BE2C (cell line): Measurements from ENCODE around the gene KAZN.

Experiments used
- DNase-seq: peaks from one replicate; pipeline ENCODE4 v3.0.0-alpha.2; 2020
- H3K27me3 ChIP-seq: fragments of 250-450 bp; sonication (Bioruptor Pico); 2 replicates; pipeline ENCODE4 v1.5.1; 2020; ENCODE audit warnings: mild to moderate bottlenecking
- H3K36me3 ChIP-seq: fragments of 250-450 bp; sonication (Bioruptor Pico); 2 replicates; pipeline ENCODE4 v1.5.1; 2020; ENCODE audit warnings: mild to moderate bottlenecking
- H3K4me1 ChIP-seq: fragments of 250-450 bp; sonication (Bioruptor Pico); 2 replicates; pipeline ENCODE4 v1.5.1; 2020
- H3K4me3 ChIP-seq: 2 replicates; pipeline ENCODE4 v1.5.1; 2011; ENCODE audit warnings: low read depth, low read length
- H3K9me3 ChIP-seq: fragments of 250-450 bp; sonication (Bioruptor Pico); 2 replicates; pipeline ENCODE4 v1.5.1; 2020
- CTCF ChIP-seq: IDR thresholded peaks from 2 replicates; pipeline ENCODE4 v1.5.1; 2012; ENCODE audit warnings: mild to moderate bottlenecking, low read depth, low read length

KAZN gene

GRCh38 chr1:14639291-14640050 lies 41.0 kb downstream of the KAZN start:
- TF ChIP-seq CTCF = no peak

GRCh38 chr1:14642712-14643111 lies 44.2 kb downstream of the KAZN start:
- Histone ChIP-seq H3K4me1 (no peaks in the 10 kb centered on the region), H3K36me3 (no peaks in the 10 kb centered on the region), H3K4me3 (no peak overlapping the region), H3K9me3 (no peaks in the 10 kb centered on the region), H3K27me3 (no peaks in the 10 kb centered on the region)
- no peak for TF ChIP-seq CTCF
- no peak for DNase-seq

More at GRCh38 chr1:14639291-14640050, 41.0 kb downstream of the KAZN start:
- Histone ChIP-seq H3K9me3 (no peaks in the 10 kb centered on the region), H3K4me1 (no peaks in the 10 kb centered on the region), H3K36me3 (no peaks in the 10 kb centered on the region), H3K27me3 (no peaks in the 10 kb centered on the region), H3K4me3 (no peak overlapping the region)
- no peak for DNase-seq

- Histone ChIP-seq H3K4me3 (no peak overlapping the region), H3K4me1 (no peaks in the 10 kb centered on the region), H3K9me3 (no peaks in the 10 kb centered on the region), H3K36me3 (no peaks in the 10 kb centered on the region), H3K27me3 (no peaks in the 10 kb centered on the region)
- TF ChIP-seq CTCF = no peak
- no peak for DNase-seq
Observed at GRCh38 chr1:14646973-14647372, 48.5 kb downstream of the KAZN start.

GRCh38 chr1:14647777-14648176 lies 49.3 kb downstream of the KAZN start:
- H3K4me1 ChIP-seq = no peaks in the 10 kb centered on the region
- H3K4me3 ChIP-seq = no peak overlapping the region
- TF ChIP-seq CTCF = no peak
- no peaks in the 10 kb centered on the region for H3K9me3 ChIP-seq
- no peak for DNase-seq
- H3K36me3 ChIP-seq = no peaks in the 10 kb centered on the region
- H3K27me3 ChIP-seq = no peaks in the 10 kb centered on the region

- H3K9me3 ChIP-seq = no peaks in the 10 kb centered on the region
- H3K4me3 ChIP-seq = no peak overlapping the region
- no peaks in the 10 kb centered on the region for H3K36me3 ChIP-seq
- TF ChIP-seq CTCF = no peak
- H3K4me1 ChIP-seq = no peaks in the 10 kb centered on the region
- no peak for DNase-seq
- no peaks in the 10 kb centered on the region for H3K27me3 ChIP-seq
Observed at GRCh38 chr1:14648391-14648790, 49.9 kb downstream of the KAZN start.
